K562 (cell line): ENCODE measurements around the gene MEF2B. TPM values are rescaled to one million over a fixed set of nuclear protein-coding genes. Genes with fewer than 3 reads are reported as not detected.

ENCODE experiments used
- ATF3 ChIP-seq, 2 experiments: fragments of 450-650 bp in 1 of 2; sonication (generic) in 1 of 2; formaldehyde crosslinking in 1 of 2; IDR thresholded peaks in 1 of 2; conservative IDR thresholded peaks in 1 of 2; 2 replicates each; pipeline versions ENCODE4 v1.6.1 to v1.8.1; 2016 to 2023; ENCODE audit warnings: mild to moderate bottlenecking in 2 of 2, moderate library complexity in 2 of 2, inconsistent platforms in 1 of 2, missing genetic modification reagents in 1 of 2
- CXXC5 ChIP-seq: fragments of 250-450 bp; sonication (Bioruptor Pico); IDR thresholded peaks from 2 replicates; pipeline ENCODE4 v1.8.0; 2022; ENCODE audit warnings: inconsistent platforms, mild to moderate bottlenecking, moderate library complexity
- ETV5 ChIP-seq: sonication (generic); formaldehyde crosslinking; IDR thresholded peaks from 2 replicates; pipeline ENCODE4 v1.4.0; 2020; ENCODE audit warnings: low read depth, mild to moderate bottlenecking, missing genetic modification reagents
- NFRKB ChIP-seq: fragments of 450-650 bp; IDR thresholded peaks from 2 replicates; pipeline ENCODE4 v1.6.1; 2016; ENCODE audit warnings: low read depth
- PPARD ChIP-seq: fragments of 250-450 bp; sonication (Bioruptor Pico); IDR thresholded peaks from 2 replicates; pipeline ENCODE4 v1.8.0; 2022; ENCODE audit warnings: inconsistent platforms, mild to moderate bottlenecking, moderate library complexity
- RBM22 ChIP-seq: fragments of 200-400 bp; formaldehyde crosslinking; IDR thresholded peaks from 2 replicates; pipeline ENCODE4 v1.6.1; 2018; ENCODE audit warnings: low read length, low read depth; ENCODE audit not compliant: poor library complexity, severe bottlenecking
- SMAD4 ChIP-seq: fragments of 250-450 bp; sonication (Bioruptor Pico); conservative IDR thresholded peaks from 2 replicates; pipeline ENCODE4 v1.8.0; 2021; ENCODE audit warnings: inconsistent platforms, mild to moderate bottlenecking, moderate library complexity
- SREBF2 ChIP-seq: sonication (generic); formaldehyde crosslinking; IDR thresholded peaks from 2 replicates; pipeline ENCODE4 v1.4.0; 2020; ENCODE audit warnings: mild to moderate bottlenecking, missing genetic modification reagents
- TOE1 ChIP-seq, 2 experiments: fragments of 450-650 bp in 1 of 2; sonication (generic) in 1 of 2; formaldehyde crosslinking in 1 of 2; IDR thresholded peaks; 2 replicates each; pipeline versions ENCODE4 v1.7.1 to v1.8.0; 2016 to 2022; ENCODE audit warnings: borderline replicate concordance in 2 of 2, mild to moderate bottlenecking in 2 of 2, antibody characterized with exemption in 1 of 2, inconsistent platforms in 1 of 2, low read depth in 1 of 2, missing genetic modification reagents in 1 of 2, moderate library complexity in 1 of 2
- XRCC5 ChIP-seq: fragments of 200-400 bp; formaldehyde crosslinking; IDR thresholded peaks from 2 replicates; pipeline ENCODE4 v1.6.1; 2017; ENCODE audit warnings: low read depth, mild to moderate bottlenecking, low read length
- YY1 ChIP-seq, 3 experiments: IDR thresholded peaks; 2 replicates each; pipeline ENCODE4 v1.6.1; 2011; ENCODE audit warnings: low read length in 2 of 3, mild to moderate bottlenecking in 2 of 3, moderate library complexity in 2 of 3, borderline replicate concordance in 1 of 3, control low read depth in 1 of 3, low read depth in 1 of 3; ENCODE audit not compliant: insufficient read depth in 3 of 3, insufficient replicate concordance in 2 of 3, control insufficient read depth in 1 of 3, insufficient read length in 1 of 3; ENCODE audit errors: extremely low read depth in 1 of 3
- ZBTB9 ChIP-seq: fragments of 450-650 bp; formaldehyde crosslinking; IDR thresholded peaks from 2 replicates; pipeline ENCODE4 v1.4.0; 2020; ENCODE audit warnings: mild to moderate bottlenecking, moderate library complexity
- ZFP36 ChIP-seq: fragments of 150-350 bp; IDR thresholded peaks from 2 replicates; pipeline ENCODE4 v1.6.1; 2018; ENCODE audit warnings: low read length, low read depth; ENCODE audit not compliant: partially characterized antibody
- polyA plus RNA-seq, 8 experiments: library from polyadenylated mRNA; depleted of rRNA in 4 of 8; stranded (reverse) in 5 of 8; unstranded in 3 of 8; fragments of >200 nt; fragmentation: Nextera tagmentation in 2 of 8; fragmentation: Illumina TruSeq in 1 of 8; extraction: Ambion mirVana in 2 of 8; extraction: Trizol in 1 of 8; gene quantifications; 2 replicates each; pipeline versions ENCODE4 v1.2.1 to v1.2.3, GENCODE V29; 2011 to 2014; ENCODE audit warnings: inconsistent platforms in 1 of 8, missing spikeins in 1 of 8
- total RNA-seq, 7 experiments: library from RNA; depleted of rRNA in 6 of 7; stranded (reverse); fragments of >200 nt in 6 of 7; fragmentation: Illumina TruSeq in 2 of 7; extraction: Trizol in 2 of 7; gene quantifications; 2 replicates each; pipeline versions ENCODE4 v1.2.1 to v1.2.3, GENCODE V29; 2011 to 2021; ENCODE audit warnings: low replicate concordance in 1 of 7
- TF ChIP-seq, protein P1 (sequence below), 2 experiments: fragments of 150-350 bp in 1 of 2; IDR thresholded peaks; 2 replicates each; pipeline ENCODE4 v1.6.1; 2012 to 2016; ENCODE audit warnings: low read depth in 2 of 2, low read length in 2 of 2, mild to moderate bottlenecking in 1 of 2, moderate library complexity in 1 of 2
- TF ChIP-seq, protein P2 (sequence below): sonication (generic); formaldehyde crosslinking; IDR thresholded peaks from 2 replicates; pipeline ENCODE4 v1.8.0; 2022; ENCODE audit warnings: mild to moderate bottlenecking, missing genetic modification reagents

MEF2B gene
- total and polyA plus RNA-seq, 9 of the 15 experiments (the other 6 are each of a cell fraction or from before 2014, with no cell fraction given) = 0.14 to 1.9 (median 0.71) TPM; not detected in 3

- TF ChIP-seq, protein P1, sequence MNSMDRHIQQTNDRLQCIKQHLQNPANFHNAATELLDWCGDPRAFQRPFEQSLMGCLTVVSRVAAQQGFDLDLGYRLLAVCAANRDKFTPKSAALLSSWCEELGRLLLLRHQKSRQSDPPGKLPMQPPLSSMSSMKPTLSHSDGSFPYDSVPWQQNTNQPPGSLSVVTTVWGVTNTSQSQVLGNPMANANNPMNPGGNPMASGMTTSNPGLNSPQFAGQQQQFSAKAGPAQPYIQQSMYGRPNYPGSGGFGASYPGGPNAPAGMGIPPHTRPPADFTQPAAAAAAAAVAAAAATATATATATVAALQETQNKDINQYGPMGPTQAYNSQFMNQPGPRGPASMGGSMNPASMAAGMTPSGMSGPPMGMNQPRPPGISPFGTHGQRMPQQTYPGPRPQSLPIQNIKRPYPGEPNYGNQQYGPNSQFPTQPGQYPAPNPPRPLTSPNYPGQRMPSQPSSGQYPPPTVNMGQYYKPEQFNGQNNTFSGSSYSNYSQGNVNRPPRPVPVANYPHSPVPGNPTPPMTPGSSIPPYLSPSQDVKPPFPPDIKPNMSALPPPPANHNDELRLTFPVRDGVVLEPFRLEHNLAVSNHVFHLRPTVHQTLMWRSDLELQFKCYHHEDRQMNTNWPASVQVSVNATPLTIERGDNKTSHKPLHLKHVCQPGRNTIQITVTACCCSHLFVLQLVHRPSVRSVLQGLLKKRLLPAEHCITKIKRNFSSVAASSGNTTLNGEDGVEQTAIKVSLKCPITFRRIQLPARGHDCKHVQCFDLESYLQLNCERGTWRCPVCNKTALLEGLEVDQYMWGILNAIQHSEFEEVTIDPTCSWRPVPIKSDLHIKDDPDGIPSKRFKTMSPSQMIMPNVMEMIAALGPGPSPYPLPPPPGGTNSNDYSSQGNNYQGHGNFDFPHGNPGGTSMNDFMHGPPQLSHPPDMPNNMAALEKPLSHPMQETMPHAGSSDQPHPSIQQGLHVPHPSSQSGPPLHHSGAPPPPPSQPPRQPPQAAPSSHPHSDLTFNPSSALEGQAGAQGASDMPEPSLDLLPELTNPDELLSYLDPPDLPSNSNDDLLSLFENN (IDR thresholded peaks at IDR 0.05; ENCODE audit: low read depth in 2 of 2, low read length in 2 of 2) = 0 out of 4 replicates have a peak, but pooled peaks have one; percentile 5 to 42
- TF ChIP-seq, protein P2, sequence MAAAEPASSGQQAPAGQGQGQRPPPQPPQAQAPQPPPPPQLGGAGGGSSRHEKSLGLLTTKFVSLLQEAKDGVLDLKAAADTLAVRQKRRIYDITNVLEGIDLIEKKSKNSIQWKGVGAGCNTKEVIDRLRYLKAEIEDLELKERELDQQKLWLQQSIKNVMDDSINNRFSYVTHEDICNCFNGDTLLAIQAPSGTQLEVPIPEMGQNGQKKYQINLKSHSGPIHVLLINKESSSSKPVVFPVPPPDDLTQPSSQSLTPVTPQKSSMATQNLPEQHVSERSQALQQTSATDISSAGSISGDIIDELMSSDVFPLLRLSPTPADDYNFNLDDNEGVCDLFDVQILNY (CRISPR knock-in tag) = peak; percentile 38; the same call in 1 of the 2 replicates
- peak; percentile 19 for TF ChIP-seq ZFP36
- peak; percentile 74 for TF ChIP-seq NFRKB
- no peak for TF ChIP-seq PPARD (CRISPR knock-in tag)
- TF ChIP-seq ZBTB9 (CRISPR knock-in tag) = 0 out of 2 replicates have a peak, but pooled peaks have one; percentile 34
- TF ChIP-seq XRCC5 = peak; percentile 97
- peak in 2 of 3 experiments; percentile 81 to 82 for TF ChIP-seq YY1 (IDR thresholded peaks at IDR 0.05; ENCODE audit: borderline replicate concordance in 1 of 3, control insufficient read depth in 1 of 3, extremely low read depth in 1 of 3, insufficient read depth in 3 of 3, insufficient read length in 1 of 3, insufficient replicate concordance in 2 of 3, low read depth in 1 of 3, low read length in 2 of 3)
- TF ChIP-seq CXXC5 (CRISPR knock-in tag) = peak; percentile 76
- peak; percentile 66 for TF ChIP-seq SMAD4 (CRISPR knock-in tag)
- 0 out of 2 replicates have a peak, but pooled peaks have one; percentile 74 for TF ChIP-seq SREBF2 (CRISPR knock-in tag)
- TF ChIP-seq ATF3 (IDR thresholded peaks at IDR 0.05) = no peak; the same call in 1 of the 2 replicates
- peak; percentile 19; the same call in 1 of the 2 replicates for TF ChIP-seq ATF3 (CRISPR knock-in tag; conservative IDR thresholded peaks at IDR 0.05)
- peak; percentile 89 for TF ChIP-seq ETV5 (CRISPR knock-in tag)
- peak; percentile 90 for TF ChIP-seq RBM22
- peak; percentile 95 for TF ChIP-seq TOE1 (IDR thresholded peaks at IDR 0.05; ENCODE audit: borderline replicate concordance)
- TF ChIP-seq TOE1 (CRISPR knock-in tag; IDR thresholded peaks at IDR 0.05; ENCODE audit: borderline replicate concordance, low read depth) = peak; percentile 61; the same call in 1 of the 2 replicates
These were observed 22.2 kb upstream of the MEF2B start, which contains the start of the genes BORCS8 and RFXANK (continued) for GRCh38 chr19:19192078-19192882.
